Upper lobe of left lung (tissue), 6 donors: ENCODE results near the gene SARDH. TPM values are rescaled to one million over a fixed set of nuclear protein-coding genes. Genes with fewer than 3 reads are reported as not detected.

Experiments
- ATAC-seq, 2 donors: fragments of 200-7000 bp; cut with Tn5 transposase; one replicate each; pipeline ENCODE4 v1.9.1; 2022; ENCODE audit warnings: mild to moderate bottlenecking in 2 of 2, moderate library complexity in 2 of 2; ENCODE audit not compliant: low FRiP score in 2 of 2
- DNase-seq, 2 donors: peaks; one replicate each; pipeline ENCODE4 v3.0.0-alpha.2; 2019 to 2020
- H3K27ac ChIP-seq, 4 donors: fragments of 200-600 bp; sonication (generic); one replicate each; pipeline ENCODE4 v1.5.1; 2016 to 2019
- H3K27me3 ChIP-seq, 4 donors: fragments of 200-600 bp; sonication (generic); one replicate each; pipeline ENCODE4 v1.5.1; 2017 to 2019
- H3K36me3 ChIP-seq, 4 donors: fragments of 200-600 bp; sonication (generic); one replicate each; pipeline ENCODE4 v1.5.1; 2016 to 2019
- H3K4me1 ChIP-seq, 4 donors: fragments of 200-600 bp; sonication (generic); one replicate each; pipeline ENCODE4 v1.5.1; 2018 to 2019
- H3K4me3 ChIP-seq, 4 donors: fragments of 200-600 bp; sonication (generic); one replicate each; pipeline ENCODE4 v1.5.1; 2017 to 2019; ENCODE audit warnings: mild to moderate bottlenecking in 2 of 4, moderate library complexity in 1 of 4
- H3K9me3 ChIP-seq, 4 donors: fragments of 200-600 bp; sonication (generic); one replicate each; pipeline ENCODE4 v1.5.1; 2018 to 2019
- EP300 ChIP-seq, 4 donors: sonication (generic); formaldehyde crosslinking; IDR thresholded peaks; one replicate each; pipeline ENCODE4 v1.5.1; 2017; ENCODE audit warnings: antibody characterized with exemption in 4 of 4, control low read depth in 2 of 4
- POLR2A ChIP-seq, 4 donors: fragments of 450-650 bp; IDR thresholded peaks; one replicate each; pipeline ENCODE4 v1.5.1; 2016 to 2017; ENCODE audit warnings: antibody characterized with exemption in 4 of 4, mild to moderate bottlenecking in 2 of 4
- POLR2AphosphoS5 ChIP-seq, 2 donors: sonication (generic); formaldehyde crosslinking; IDR thresholded peaks; one replicate each; pipeline ENCODE4 v1.5.1; 2017; ENCODE audit warnings: antibody characterized with exemption in 2 of 2
- WGBS, 2 donors: methylation state at CpG; one replicate each; pipeline ENCODE4 v1.1.5; 2017 to 2018; 5-methylcytosine and 5-hydroxymethylcytosine counted together
- total RNA-seq, 6 donors: library from RNA; depleted of rRNA in 4 of 6; stranded (reverse); fragments of >200 nt in 4 of 6; gene quantifications; one replicate each; pipeline versions ENCODE4 v1.1.0 to v1.2.1, GENCODE V29; 2016 to 2021
- TF ChIP-seq, protein P1 (sequence below), 6 experiments: fragments of 450-650 bp in 4 of 6; fragments of 200-600 bp in 2 of 6; sonication (generic) in 2 of 6; IDR thresholded peaks; one replicate each; pipeline ENCODE4 v1.5.1; 2016 to 2019; ENCODE audit warnings: antibody characterized with exemption in 6 of 6
- donor health status: DM: no; HTN: no; CAD: no; lungs with moderate emphysema.
- donor health status: DM: no; HTN: yes; CAD: no; lungs with severe emphysema.

The SARDH gene
- total RNA-seq, 6 donors from 2014 or later, result 0.79 to 37.7 (median 4.2) TPM

DNA sequence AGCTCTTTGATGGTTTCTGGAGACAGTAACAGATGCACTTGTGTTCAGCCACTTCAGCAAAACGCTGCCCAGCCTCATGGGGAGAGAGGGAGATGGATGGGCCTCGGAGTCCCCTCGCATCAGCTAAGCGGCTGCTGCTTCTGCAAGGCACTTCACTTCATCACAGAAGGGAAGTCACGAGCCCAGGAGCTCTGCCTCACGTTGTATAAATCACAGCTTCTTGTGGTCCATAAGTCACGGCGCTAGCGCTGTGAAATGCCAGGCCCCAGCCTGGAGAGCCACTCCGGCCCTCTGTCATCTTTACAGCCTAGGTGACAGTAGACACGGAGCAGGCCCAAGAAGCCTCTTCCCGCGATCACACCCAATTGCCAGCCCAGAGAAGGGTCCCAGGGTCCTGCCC, 78.6 kb downstream of the SARDH start:
- WGBS, 2 donors, result 67 to 70% methylated on average over 7 to 10 of the region's 13 CpGs
- no peak overlapping the region for H3K4me3 ChIP-seq
- ATAC-seq, result no peak
- no peak for TF ChIP-seq POLR2A (IDR thresholded peaks at IDR 0.05)
- TF ChIP-seq, protein P1, sequence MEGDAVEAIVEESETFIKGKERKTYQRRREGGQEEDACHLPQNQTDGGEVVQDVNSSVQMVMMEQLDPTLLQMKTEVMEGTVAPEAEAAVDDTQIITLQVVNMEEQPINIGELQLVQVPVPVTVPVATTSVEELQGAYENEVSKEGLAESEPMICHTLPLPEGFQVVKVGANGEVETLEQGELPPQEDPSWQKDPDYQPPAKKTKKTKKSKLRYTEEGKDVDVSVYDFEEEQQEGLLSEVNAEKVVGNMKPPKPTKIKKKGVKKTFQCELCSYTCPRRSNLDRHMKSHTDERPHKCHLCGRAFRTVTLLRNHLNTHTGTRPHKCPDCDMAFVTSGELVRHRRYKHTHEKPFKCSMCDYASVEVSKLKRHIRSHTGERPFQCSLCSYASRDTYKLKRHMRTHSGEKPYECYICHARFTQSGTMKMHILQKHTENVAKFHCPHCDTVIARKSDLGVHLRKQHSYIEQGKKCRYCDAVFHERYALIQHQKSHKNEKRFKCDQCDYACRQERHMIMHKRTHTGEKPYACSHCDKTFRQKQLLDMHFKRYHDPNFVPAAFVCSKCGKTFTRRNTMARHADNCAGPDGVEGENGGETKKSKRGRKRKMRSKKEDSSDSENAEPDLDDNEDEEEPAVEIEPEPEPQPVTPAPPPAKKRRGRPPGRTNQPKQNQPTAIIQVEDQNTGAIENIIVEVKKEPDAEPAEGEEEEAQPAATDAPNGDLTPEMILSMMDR (IDR thresholded peaks at IDR 0.05), result no peak
- no peak for TF ChIP-seq EP300 (IDR thresholded peaks at IDR 0.05)
- TF ChIP-seq POLR2AphosphoS5 (IDR thresholded peaks at IDR 0.05), result no peak
- peaks cover 0 to 13% (median 3%) of the 10 kb centered on the region in 4 donors for H3K27me3 ChIP-seq
- H3K27ac ChIP-seq, result no peak overlapping the region
- H3K9me3 ChIP-seq, result no peaks in the 10 kb centered on the region
- DNase-seq, result peak in 1 of 2 donors; percentile 25
- H3K4me1 ChIP-seq, result peaks cover 12 to 18% (median 15%) of the 10 kb centered on the region in 4 donors
- no peaks in the 10 kb centered on the region for H3K36me3 ChIP-seq

GRCh38 chr9:133658442-133659431, 79.4 kb downstream of the SARDH start:
- H3K27ac ChIP-seq, result no peak overlapping the region
- ATAC-seq (peak; percentile 56 to 68), DNase-seq (peak; percentile 44 to 86)
- TF ChIP-seq POLR2A (IDR thresholded peaks at IDR 0.05) (no peak), POLR2AphosphoS5 (IDR thresholded peaks at IDR 0.05) (no peak), EP300 (IDR thresholded peaks at IDR 0.05) (no peak)
- TF ChIP-seq, protein P1 (IDR thresholded peaks at IDR 0.05), result no peak
- 22 to 34% methylated on average over 9 to 46 of the region's 46 CpGs for WGBS, 2 donors
- peaks cover 0 to 13% (median 3%) of the 10 kb centered on the region in 4 donors for H3K27me3 ChIP-seq
- H3K36me3 ChIP-seq, result no peaks in the 10 kb centered on the region
- no peaks in the 10 kb centered on the region for H3K9me3 ChIP-seq
- H3K4me1 ChIP-seq, result peaks cover 12 to 18% (median 15%) of the 10 kb centered on the region in 4 donors
- H3K4me3 ChIP-seq, result peak overlapping the region in 3 of 4 donors; percentile 6 to 31 (median 21)

- peak in 1 of 2 donors; percentile 74 for DNase-seq
- TF ChIP-seq EP300 (IDR thresholded peaks at IDR 0.05) (no peak), POLR2AphosphoS5 (IDR thresholded peaks at IDR 0.05) (no peak), POLR2A (IDR thresholded peaks at IDR 0.05) (no peak)
- no peak for ATAC-seq
- H3K9me3 ChIP-seq, result no peaks in the 10 kb centered on the region
- peaks cover 12 to 18% (median 15%) of the 10 kb centered on the region in 4 donors for H3K4me1 ChIP-seq
- H3K27ac ChIP-seq, result no peak overlapping the region
- 75 to 89% methylated on average over 12 to 13 of the region's 13 CpGs for WGBS, 2 donors
- no peak overlapping the region for H3K4me3 ChIP-seq
- H3K27me3 ChIP-seq, result peaks cover 0 to 13% (median 3%) of the 10 kb centered on the region in 4 donors
- H3K36me3 ChIP-seq, result no peaks in the 10 kb centered on the region
Measured at GRCh38 chr9:133657120-133657661, 81.0 kb downstream of the SARDH start.

DNA sequence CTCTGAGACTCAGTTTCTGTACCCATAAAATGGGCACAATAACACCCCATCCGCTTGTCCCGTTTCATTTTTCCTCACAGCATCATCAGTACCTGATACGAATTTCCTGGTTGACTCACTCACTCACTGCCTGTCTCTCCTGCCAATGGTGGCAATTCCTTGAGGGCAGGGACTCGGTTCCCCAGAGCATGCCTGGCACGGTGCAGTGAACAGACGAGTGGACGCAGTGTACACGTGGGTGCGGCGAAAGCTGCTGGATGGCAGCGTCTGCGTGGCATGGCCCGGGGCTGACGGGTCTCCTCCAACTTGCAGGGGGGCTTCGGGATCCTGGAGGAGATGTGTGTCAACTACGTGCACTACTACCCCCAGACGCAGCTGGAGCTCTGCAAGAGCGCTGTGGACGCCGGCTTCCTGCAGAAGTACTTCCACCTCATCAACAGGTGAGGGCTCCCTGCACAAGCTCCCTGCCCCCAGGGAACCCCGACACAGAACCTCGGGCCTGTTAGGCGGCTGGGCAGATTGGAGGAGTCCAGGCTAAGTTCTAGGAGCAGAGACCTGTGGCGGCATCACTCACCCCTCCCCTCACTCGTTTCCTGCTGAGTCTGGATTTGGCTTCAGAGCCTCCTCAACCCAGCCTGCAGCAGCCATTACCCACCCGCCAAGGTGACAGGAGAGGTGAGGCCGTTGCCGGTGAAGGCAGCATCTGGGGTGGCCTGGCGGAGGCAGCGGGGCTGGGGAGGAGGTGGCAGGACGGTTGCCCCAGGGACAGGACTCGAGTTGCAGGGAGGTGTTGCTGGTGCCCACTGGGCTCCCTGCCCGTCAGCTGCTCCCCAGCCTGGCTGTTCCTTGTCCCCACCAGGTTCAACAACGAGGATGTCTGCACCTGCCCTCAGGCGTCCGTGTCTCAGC, 81.7 kb downstream of the SARDH start:
- no peaks in the 10 kb centered on the region for H3K9me3 ChIP-seq
- no peak overlapping the region for H3K27ac ChIP-seq
- H3K27me3 ChIP-seq, result peaks cover 0 to 13% (median 3%) of the 10 kb centered on the region in 4 donors
- no peak for ATAC-seq
- no peaks in the 10 kb centered on the region for H3K36me3 ChIP-seq
- WGBS, 2 donors, result 68 to 70% methylated on average over 28 to 35 of the region's 36 CpGs
- peaks cover 12 to 18% (median 15%) of the 10 kb centered on the region in 4 donors for H3K4me1 ChIP-seq
- DNase-seq, result peak in 1 of 2 donors; percentile 69
- H3K4me3 ChIP-seq, result no peak overlapping the region
- no peak for TF ChIP-seq EP300 (IDR thresholded peaks at IDR 0.05)
- TF ChIP-seq POLR2A (IDR thresholded peaks at IDR 0.05), result no peak
- TF ChIP-seq, protein P1 (IDR thresholded peaks at IDR 0.05), result no peak
- no peak for TF ChIP-seq POLR2AphosphoS5 (IDR thresholded peaks at IDR 0.05)
